Hepatocyte (in vitro differentiated cells): ENCODE measurements around the gene FAM219B.

Experiments used
- CTCF ChIP-seq: fragments of 200-600 bp; sonication (generic); IDR thresholded peaks from 2 replicates; pipeline ENCODE4 v1.5.1; 2016; ENCODE audit warnings: antibody characterized with exemption, mild to moderate bottlenecking; ENCODE audit not compliant: poor library complexity
- EZH2 ChIP-seq: fragments of 200-600 bp; sonication (generic); IDR thresholded peaks from 2 replicates; pipeline ENCODE4 v1.6.1; 2016; ENCODE audit warnings: antibody characterized with exemption, mild to moderate bottlenecking, borderline replicate concordance
- EZH2phosphoT487 ChIP-seq: fragments of 200-600 bp; sonication (generic); IDR thresholded peaks from one replicate; pipeline ENCODE4 v1.6.1; 2018; ENCODE audit warnings: antibody characterized with exemption, mild to moderate bottlenecking, low read depth, moderate library complexity; ENCODE audit not compliant: unreplicated experiment, severe bottlenecking

- TF ChIP-seq EZH2, result no peak
- no peak for TF ChIP-seq CTCF
- no peak for TF ChIP-seq EZH2phosphoT487
Measured at GRCh38 chr15:74955017-74955416, 48.4 kb upstream of the FAM219B start.
